ENCODE measurements around the gene ZBTB5. TPM values are rescaled to one million over a fixed set of nuclear protein-coding genes. Genes with fewer than 3 reads are reported as not detected.
"Not testable (repeated sequence)": the region's sequence is repeated elsewhere in the genome, so short reads cannot be mapped to it uniquely, and the experiment has no call there.

The ZBTB5 gene
- total and polyA plus RNA-seq, 8 donors = 2.8 to 7.5 (median 4.8) TPM

DNA sequence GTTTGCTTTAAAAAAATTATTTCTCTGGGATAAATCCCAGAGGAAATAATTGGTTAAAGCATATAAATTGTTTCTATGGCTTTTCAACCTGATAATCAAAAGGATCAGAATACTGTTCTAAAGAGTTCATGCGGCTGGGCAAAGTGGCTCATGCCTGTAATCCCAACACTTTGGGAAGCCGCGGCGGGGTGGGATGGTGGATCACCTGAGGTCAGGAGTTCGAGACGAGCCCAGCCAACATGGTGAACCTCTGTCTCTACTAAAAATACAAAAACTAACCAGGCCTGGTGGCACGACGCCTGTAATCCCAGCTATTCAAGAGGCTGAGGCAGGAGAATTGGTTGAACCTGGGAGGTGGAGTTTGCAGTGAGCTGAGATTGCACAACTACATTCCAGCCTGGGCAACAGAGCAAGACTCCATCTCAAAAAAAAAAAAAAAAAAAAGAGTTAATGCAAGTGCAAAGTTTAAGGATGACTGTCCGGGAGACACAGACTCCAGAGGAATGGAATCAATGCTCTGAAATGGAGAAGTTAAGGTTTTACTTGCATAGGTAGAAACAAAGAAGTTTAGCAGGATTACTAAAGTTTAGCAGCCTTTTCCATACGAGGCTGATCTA is 59.4 kb downstream of the ZBTB5 start:
- WGBS, 2 donors = 83 to 86% methylated on average over 10 of the region's 10 CpGs
- peaks cover 4 to 34% (median 23%) of the 10 kb centered on the region in 3 donors for H3K4me1 ChIP-seq
- H3K36me3 ChIP-seq = no peaks in the 10 kb centered on the region
- no peaks in the 10 kb centered on the region for H3K9me3 ChIP-seq
- intact Hi-C loops (cut with DNase I) = no loop called here
- ATAC-seq = no peak
- no peak overlapping the region for H3K4me3 ChIP-seq
- no peaks in the 10 kb centered on the region for H3K27me3 ChIP-seq
- no peak for FAIRE-seq
- DNase-seq = no peak
- H3K27ac ChIP-seq = peak overlapping the region; percentile 17 to 85 (median 46)
- TF ChIP-seq, protein P1, sequence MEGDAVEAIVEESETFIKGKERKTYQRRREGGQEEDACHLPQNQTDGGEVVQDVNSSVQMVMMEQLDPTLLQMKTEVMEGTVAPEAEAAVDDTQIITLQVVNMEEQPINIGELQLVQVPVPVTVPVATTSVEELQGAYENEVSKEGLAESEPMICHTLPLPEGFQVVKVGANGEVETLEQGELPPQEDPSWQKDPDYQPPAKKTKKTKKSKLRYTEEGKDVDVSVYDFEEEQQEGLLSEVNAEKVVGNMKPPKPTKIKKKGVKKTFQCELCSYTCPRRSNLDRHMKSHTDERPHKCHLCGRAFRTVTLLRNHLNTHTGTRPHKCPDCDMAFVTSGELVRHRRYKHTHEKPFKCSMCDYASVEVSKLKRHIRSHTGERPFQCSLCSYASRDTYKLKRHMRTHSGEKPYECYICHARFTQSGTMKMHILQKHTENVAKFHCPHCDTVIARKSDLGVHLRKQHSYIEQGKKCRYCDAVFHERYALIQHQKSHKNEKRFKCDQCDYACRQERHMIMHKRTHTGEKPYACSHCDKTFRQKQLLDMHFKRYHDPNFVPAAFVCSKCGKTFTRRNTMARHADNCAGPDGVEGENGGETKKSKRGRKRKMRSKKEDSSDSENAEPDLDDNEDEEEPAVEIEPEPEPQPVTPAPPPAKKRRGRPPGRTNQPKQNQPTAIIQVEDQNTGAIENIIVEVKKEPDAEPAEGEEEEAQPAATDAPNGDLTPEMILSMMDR (IDR thresholded peaks at IDR 0.05) = no peak

DNA sequence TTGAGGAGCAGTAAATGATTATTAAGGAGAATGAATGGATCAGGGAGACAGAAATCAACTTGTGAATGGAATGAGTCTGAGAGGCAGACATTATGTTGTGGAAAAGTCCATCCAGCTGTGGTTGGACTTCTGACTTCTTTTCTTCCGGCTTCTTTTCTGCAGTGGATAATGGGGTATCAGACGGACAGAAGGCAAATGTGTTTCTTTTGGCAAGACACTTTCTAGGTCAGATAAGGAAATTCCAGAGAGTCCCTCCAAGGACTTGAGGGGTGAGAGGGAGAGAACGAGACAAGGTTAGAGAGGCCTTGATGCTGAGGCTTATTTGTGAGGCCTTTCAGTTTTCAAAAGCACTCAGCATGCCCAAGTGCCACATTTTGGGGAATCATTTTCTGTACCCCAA is 59.9 kb downstream of the ZBTB5 start:
- Histone ChIP-seq H3K4me3 (no peak overlapping the region), H3K27ac (peak overlapping the region in 2 of 4 donors; percentile 71 to 85), H3K4me1 (peaks cover 4 to 38% (median 23%) of the 10 kb centered on the region in 3 donors), H3K27me3 (no peaks in the 10 kb centered on the region), H3K9me3 (no peaks in the 10 kb centered on the region), H3K36me3 (no peaks in the 10 kb centered on the region)
- intact Hi-C loops (cut with DNase I) = no loop called here
- ATAC-seq (peak in 1 of 4 donors; percentile 2), DNase-seq (no peak), FAIRE-seq (no peak)
- whole genome bisulfite sequencing, 2 donors = 31 to 46% methylated on average over 3 of the region's 3 CpGs
- TF ChIP-seq, protein P1 (IDR thresholded peaks at IDR 0.05) = no peak

DNA sequence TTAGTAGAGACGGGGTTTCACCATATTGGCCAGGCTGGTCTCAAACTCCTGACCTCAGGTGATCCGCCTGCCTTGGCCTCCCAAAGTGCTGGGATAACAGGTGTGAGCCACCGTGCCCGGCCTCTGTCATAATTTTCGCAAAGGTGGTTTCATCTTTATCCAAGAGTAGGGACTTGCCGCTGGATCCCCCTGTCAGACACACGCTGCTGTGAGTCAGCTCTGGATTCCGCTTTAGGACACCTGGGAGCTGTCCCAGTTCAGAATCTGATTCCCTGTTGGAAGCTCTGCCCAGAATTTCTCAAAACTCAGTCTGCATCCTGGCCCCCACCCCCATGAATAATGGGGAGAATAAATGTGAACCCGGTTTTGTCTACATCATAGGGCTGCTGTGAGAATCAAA is 60.7 kb downstream of the ZBTB5 start:
- FAIRE-seq = no peak

DNA sequence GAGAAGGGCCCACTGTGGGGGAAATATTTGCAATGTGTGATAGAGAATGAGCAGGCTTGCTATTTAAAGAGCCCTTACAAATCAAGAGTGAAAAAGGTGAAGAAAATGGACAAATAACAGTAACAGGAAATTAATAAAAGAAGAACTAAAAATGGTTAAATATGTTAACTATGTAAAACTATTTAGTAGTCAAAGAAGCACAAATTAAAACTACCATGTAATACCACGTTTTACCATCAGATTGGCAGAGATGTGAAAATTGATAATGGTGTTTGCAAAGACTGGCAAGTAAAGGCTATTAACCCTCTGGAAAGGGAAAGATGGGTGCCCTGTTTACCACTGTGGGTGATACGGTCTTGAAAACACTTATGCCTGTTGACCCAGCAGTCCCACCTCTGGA is 65.9 kb downstream of the ZBTB5 start:
- H3K4me3 ChIP-seq = no peak overlapping the region
- peaks cover 0 to 27% (median 0%) of the 10 kb centered on the region in 3 donors for H3K4me1 ChIP-seq
- TF ChIP-seq, protein P1 (IDR thresholded peaks at IDR 0.05) = no peak
- H3K27ac ChIP-seq = no peak overlapping the region
- intact Hi-C loops (cut with DNase I) = no loop called here
- DNase-seq (no peak), FAIRE-seq (no peak), ATAC-seq (no peak)
- 26 to 37% methylated on average over 2 of the region's 2 CpGs for WGBS, 2 donors
- H3K36me3 ChIP-seq = no peaks in the 10 kb centered on the region
- no peaks in the 10 kb centered on the region for H3K9me3 ChIP-seq
- no peaks in the 10 kb centered on the region for H3K27me3 ChIP-seq

More for the DNA sequence above, 60.7 kb downstream of the ZBTB5 start:
- no peak for DNase-seq
- Histone ChIP-seq H3K27ac (peak overlapping the region in 2 of 4 donors; percentile 71 to 85), H3K27me3 (no peaks in the 10 kb centered on the region), H3K36me3 (no peaks in the 10 kb centered on the region), H3K9me3 (no peaks in the 10 kb centered on the region), H3K4me1 (peaks cover 4 to 46% (median 23%) of the 10 kb centered on the region in 3 donors), H3K4me3 (no peak overlapping the region)
- WGBS, 2 donors = 89 to 94% methylated on average over 9 of the region's 9 CpGs
- TF ChIP-seq, protein P1 (IDR thresholded peaks at IDR 0.05) = no peak
- no peak for ATAC-seq
- intact Hi-C loops (cut with DNase I) = no loop called here

DNA sequence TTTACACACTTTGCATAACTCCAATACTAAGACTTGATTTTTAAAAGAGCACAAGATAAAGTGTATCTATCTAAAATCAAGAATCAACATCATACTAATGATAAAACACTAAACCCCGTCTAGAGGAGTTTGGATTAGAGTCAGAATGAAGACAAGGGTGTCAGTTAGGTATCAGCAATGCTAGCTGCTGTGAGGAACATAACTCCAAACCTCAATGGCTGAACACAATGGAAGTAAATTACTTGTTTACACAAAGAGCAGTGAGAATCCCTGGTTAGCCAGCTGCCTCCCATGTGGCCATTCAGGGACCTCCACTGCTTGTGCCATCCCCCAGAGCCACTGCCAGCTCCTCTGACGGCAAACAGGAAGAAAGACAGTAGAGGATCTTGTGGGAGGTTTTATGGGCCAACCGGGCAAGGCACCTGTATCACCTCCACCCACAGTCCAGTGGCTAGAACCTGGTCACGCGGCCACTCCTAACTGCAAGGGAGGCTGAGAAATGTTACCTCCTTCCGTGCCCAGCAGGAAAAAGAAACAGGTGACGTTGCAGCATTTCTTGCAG is 66.7 kb downstream of the ZBTB5 start:
- Histone ChIP-seq H3K27me3 (no peaks in the 10 kb centered on the region), H3K27ac (no peak overlapping the region), H3K36me3 (no peaks in the 10 kb centered on the region), H3K4me3 (no peak overlapping the region), H3K9me3 (no peaks in the 10 kb centered on the region), H3K4me1 (peaks cover 0 to 27% (median 0%) of the 10 kb centered on the region in 3 donors)
- intact Hi-C loops (cut with DNase I) = no loop called here
- FAIRE-seq (no peak), ATAC-seq (no peak), DNase-seq (no peak)
- TF ChIP-seq, protein P1 (IDR thresholded peaks at IDR 0.05) = no peak
- WGBS, 2 donors = 77 to 84% methylated on average over 7 of the region's 7 CpGs

DNA sequence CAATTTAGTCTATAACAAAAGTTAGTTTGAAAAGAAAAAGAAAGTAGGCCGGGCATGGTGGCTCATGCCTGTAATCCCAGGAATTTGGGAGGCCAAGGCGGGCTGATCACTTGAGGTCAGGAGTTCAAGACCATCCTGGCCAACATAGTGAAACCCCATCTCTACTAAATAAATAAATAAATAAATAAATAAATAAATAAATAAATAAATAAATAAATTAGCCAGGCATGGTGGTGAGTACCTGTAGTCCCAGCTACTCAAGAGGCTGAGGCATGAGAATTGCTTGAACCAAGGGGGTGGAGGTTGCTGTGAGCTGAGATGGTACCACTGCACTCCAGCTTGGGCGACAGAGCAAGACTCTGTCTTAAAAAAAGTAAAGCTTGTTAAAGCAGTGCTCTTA is 67.3 kb downstream of the ZBTB5 start:
- ATAC-seq; DNase-seq; intact Hi-C loops (cut with DNase I); H3K36me3 ChIP-seq; H3K9me3 ChIP-seq; H3K4me3 ChIP-seq; FAIRE-seq; H3K27me3 ChIP-seq; H3K27ac ChIP-seq: not testable (repeated sequence)
- WGBS, 2 donors = 95 to 97% methylated on average over 3 of the region's 3 CpGs
- H3K4me1 ChIP-seq = peaks cover 0 to 24% (median 0%) of the 10 kb centered on the region in 3 donors

Data from pancreas (tissue), 10 donors.